Renal cortical epithelial cell (primary cell): ENCODE results near the gene MIGA2. TPM values are rescaled to one million over a fixed set of nuclear protein-coding genes. Genes with fewer than 3 reads are reported as not detected.

Experiments
- total RNA-seq: library from RNA; depleted of rRNA; stranded (reverse); fragments of >200 nt; gene quantifications from 2 replicates; pipeline ENCODE4 v1.2.3, GENCODE V29; 2014

The MIGA2 gene
- total RNA-seq, 1 donor from 2014 or later: 26.0 TPM

Other genes with a start within 250 kb of the MIGA2 start
- 9.2 and 22.5 TPM in 2 replicates for gene TBC1D13, start 249.4 kb upstream of the MIGA2 start, total RNA-seq
- gene ENDOG, start 218.1 kb upstream of the MIGA2 start, total RNA-seq: 31.3 and 33.9 TPM in 2 replicates
- gene SPOUT1, start 206.8 kb upstream of the MIGA2 start, total RNA-seq: 12.0 and 18.2 TPM in 2 replicates
- gene KYAT1, start 154.7 kb upstream of the MIGA2 start, total RNA-seq: 9.9 and 10.5 TPM in 2 replicates
- gene LRRC8A, start 154.5 kb upstream of the MIGA2 start, total RNA-seq: 44.4 and 47.4 TPM in 2 replicates
- gene PHYHD1, start 115.6 kb upstream of the MIGA2 start, total RNA-seq: 38.4 and 71.2 TPM in 2 replicates
- 20.5 and 24.6 TPM in 2 replicates for gene DOLK, start 89.0 kb upstream of the MIGA2 start, total RNA-seq
- 23.3 and 38.3 TPM in 2 replicates for gene NUP188, start 88.9 kb upstream of the MIGA2 start, total RNA-seq
- gene SH3GLB2, start 8.3 kb upstream of the MIGA2 start, total RNA-seq: 67.5 and 69.6 TPM in 2 replicates
- 9.6 and 12.0 TPM in 2 replicates for gene DOLPP1, start 44.5 kb downstream of the MIGA2 start, total RNA-seq
- gene CRAT, start 74.2 kb downstream of the MIGA2 start, total RNA-seq: 27.1 and 57.2 TPM in 2 replicates
- 167 and 235 TPM in 2 replicates for gene PTPA, start 74.8 kb downstream of the MIGA2 start, total RNA-seq
- 17.4 and 40.6 TPM in 2 replicates for gene IER5L, start 141.6 kb downstream of the MIGA2 start, total RNA-seq